Measurements from ENCODE around the gene LPAR2.

DNA sequence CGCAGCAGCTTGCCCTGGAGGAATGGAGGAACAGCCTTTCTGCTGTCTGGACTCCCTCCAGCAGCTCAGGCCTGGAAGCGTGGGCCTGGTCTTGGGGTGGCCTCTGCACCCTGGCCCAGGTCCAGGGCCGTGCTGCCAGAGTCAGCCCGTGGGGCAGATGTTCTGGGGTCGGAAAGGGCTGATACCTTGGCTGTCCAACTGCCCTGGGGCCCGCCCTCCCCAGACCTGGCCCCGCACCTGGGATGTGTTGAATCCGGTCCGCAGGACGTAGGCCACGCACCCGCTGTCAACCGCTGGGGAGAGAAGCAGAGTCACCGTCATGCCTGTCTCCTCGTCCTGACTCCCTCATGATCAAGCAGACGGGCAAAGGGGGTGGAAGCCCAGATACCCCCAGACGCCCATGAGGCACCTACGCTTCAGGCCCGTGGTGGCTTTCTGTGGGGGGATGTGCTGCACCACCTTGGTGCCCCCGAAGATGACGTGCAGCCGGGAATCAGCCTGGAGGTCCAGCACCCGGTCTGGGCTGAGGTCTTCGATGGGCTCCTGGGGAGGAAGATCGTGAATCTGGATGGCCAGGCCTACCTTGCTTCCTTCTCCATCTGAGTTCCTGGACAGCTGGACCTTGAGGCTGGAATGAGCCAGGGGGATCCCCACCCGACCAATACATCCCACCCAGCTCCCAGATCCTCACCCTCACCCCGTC is 27.8 kb upstream of the LPAR2 start:
- TF ChIP-seq, protein P1, sequence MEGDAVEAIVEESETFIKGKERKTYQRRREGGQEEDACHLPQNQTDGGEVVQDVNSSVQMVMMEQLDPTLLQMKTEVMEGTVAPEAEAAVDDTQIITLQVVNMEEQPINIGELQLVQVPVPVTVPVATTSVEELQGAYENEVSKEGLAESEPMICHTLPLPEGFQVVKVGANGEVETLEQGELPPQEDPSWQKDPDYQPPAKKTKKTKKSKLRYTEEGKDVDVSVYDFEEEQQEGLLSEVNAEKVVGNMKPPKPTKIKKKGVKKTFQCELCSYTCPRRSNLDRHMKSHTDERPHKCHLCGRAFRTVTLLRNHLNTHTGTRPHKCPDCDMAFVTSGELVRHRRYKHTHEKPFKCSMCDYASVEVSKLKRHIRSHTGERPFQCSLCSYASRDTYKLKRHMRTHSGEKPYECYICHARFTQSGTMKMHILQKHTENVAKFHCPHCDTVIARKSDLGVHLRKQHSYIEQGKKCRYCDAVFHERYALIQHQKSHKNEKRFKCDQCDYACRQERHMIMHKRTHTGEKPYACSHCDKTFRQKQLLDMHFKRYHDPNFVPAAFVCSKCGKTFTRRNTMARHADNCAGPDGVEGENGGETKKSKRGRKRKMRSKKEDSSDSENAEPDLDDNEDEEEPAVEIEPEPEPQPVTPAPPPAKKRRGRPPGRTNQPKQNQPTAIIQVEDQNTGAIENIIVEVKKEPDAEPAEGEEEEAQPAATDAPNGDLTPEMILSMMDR (conservative IDR thresholded peaks at IDR 0.05; ENCODE audit: low read depth, low read length) = no peak
- TF ChIP-seq EZH2 (IDR thresholded peaks at IDR 0.05; ENCODE audit: low read length, unreplicated experiment) (no peak), EZH2phosphoT487 (IDR thresholded peaks at IDR 0.05; ENCODE audit: borderline replicate concordance, low read length) (no peak)

Data from PC-3 (cell line).